ENCODE data around the gene AGXT.
"Not testable (repeated sequence)": the region's sequence is repeated elsewhere in the genome, so short reads cannot be mapped to it uniquely, and the experiment has no call there.

Gene AGXT

DNA sequence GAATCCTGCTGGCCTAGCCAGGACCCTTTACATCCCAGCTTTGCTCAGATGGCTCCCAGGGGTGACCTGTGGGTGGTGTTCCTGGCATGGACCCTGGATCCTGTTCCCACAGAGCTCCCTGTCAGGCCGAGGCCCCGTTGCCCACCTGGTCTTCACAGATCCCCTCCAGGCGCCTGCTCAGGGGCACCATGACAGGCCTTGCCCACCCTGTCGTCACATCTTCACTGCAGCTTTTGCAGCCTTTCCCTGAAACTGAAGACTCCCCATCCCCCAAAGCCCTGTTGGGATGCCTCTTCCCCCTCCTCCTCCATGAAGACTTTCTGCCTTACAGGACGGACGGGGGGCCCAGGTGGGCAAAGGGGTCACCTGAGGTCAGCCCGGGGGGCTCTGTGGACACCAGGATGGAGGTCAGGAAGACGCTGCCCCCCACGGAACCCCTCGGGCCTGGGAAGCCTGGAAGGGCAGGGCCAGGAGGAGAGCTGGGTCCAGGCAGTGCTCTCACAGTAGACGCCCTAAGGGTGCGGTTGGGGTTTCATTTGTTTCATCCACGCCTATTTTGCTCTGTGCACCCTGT is 35.6 kb upstream of the AGXT start:
- no peaks in the 10 kb centered on the region for H3K4me1 ChIP-seq (ENCODE audit: control insufficient read depth, insufficient read depth, low read length)
- no peaks in the 10 kb centered on the region for H3K36me3 ChIP-seq (ENCODE audit: control insufficient read depth, insufficient read depth, low read length)
- H3K9me3 ChIP-seq (ENCODE audit: control insufficient read depth, insufficient read depth, low read length), result no peaks in the 10 kb centered on the region
- no peak overlapping the region for H3K9ac ChIP-seq (ENCODE audit: low read depth, low read length)
- no peak overlapping the region for H3K4me3 ChIP-seq (ENCODE audit: low read depth, low read length)
- peaks cover 39% of the 10 kb centered on the region for H3K27me3 ChIP-seq (ENCODE audit: control insufficient read depth, insufficient read depth, low read length)

GRCh38 chr2:240833724-240834285 is 34.8 kb upstream of the AGXT start:
- Histone ChIP-seq H3K27me3 (ENCODE audit: control insufficient read depth, insufficient read depth, low read length) (peaks cover 39% of the 10 kb centered on the region), H3K9me3 (ENCODE audit: control insufficient read depth, insufficient read depth, low read length) (no peaks in the 10 kb centered on the region), H3K9ac (ENCODE audit: low read depth, low read length) (no peak overlapping the region), H3K4me1 (ENCODE audit: control insufficient read depth, insufficient read depth, low read length) (no peaks in the 10 kb centered on the region), H3K36me3 (ENCODE audit: control insufficient read depth, insufficient read depth, low read length) (no peaks in the 10 kb centered on the region), H3K4me3 (ENCODE audit: low read depth, low read length) (no peak overlapping the region)

DNA sequence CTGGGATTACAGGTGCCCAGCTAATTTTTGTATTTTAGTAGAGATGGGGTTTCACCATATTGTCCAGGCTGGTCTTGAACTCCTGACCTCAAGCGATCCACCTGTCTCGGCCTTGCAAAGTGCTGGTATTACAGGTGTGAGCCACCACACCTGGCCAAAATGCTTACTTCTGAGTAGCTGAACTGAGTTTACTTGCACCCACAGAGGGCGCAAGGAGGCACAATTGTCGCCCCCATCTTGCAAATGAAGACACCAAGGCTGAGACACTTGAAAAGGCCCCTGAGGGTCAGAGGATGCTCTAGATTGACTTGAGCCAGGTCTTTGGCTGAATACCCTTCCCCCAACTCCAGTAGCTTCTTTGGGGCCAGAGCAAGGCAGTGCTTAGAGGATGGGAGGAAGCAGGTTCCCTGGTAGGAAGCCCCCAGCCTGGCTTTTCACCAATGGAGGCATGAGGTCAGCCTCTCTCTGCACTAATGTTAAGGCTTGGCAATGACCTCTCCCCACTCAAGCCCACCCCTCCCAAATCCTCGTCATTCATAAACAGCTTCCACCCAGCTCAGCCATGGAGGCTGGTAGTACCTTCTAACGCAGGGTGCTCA is 34.1 kb upstream of the AGXT start:
- Histone ChIP-seq H3K9me3 (ENCODE audit: control insufficient read depth, insufficient read depth, low read length) (no peaks in the 10 kb centered on the region), H3K27me3 (ENCODE audit: control insufficient read depth, insufficient read depth, low read length) (peaks cover 32% of the 10 kb centered on the region), H3K4me3 (ENCODE audit: low read depth, low read length) (no peak overlapping the region), H3K9ac (ENCODE audit: low read depth, low read length) (no peak overlapping the region), H3K4me1 (ENCODE audit: control insufficient read depth, insufficient read depth, low read length) (no peaks in the 10 kb centered on the region), H3K36me3 (ENCODE audit: control insufficient read depth, insufficient read depth, low read length) (no peaks in the 10 kb centered on the region)

GRCh38 chr2:240835528-240835927 is 33.1 kb upstream of the AGXT start:
- Histone ChIP-seq H3K36me3 (ENCODE audit: control insufficient read depth, insufficient read depth, low read length) (no peaks in the 10 kb centered on the region), H3K4me1 (ENCODE audit: control insufficient read depth, insufficient read depth, low read length) (no peaks in the 10 kb centered on the region), H3K4me3 (ENCODE audit: low read depth, low read length) (no peak overlapping the region), H3K9ac (ENCODE audit: low read depth, low read length) (no peak overlapping the region), H3K27me3 (ENCODE audit: control insufficient read depth, insufficient read depth, low read length) (peaks cover 23% of the 10 kb centered on the region), H3K9me3 (ENCODE audit: control insufficient read depth, insufficient read depth, low read length) (no peaks in the 10 kb centered on the region)

- H3K9ac ChIP-seq (ENCODE audit: low read depth, low read length), result no peak overlapping the region
These were observed 31.7 kb upstream of the AGXT start for GRCh38 chr2:240836781-240837467.

DNA sequence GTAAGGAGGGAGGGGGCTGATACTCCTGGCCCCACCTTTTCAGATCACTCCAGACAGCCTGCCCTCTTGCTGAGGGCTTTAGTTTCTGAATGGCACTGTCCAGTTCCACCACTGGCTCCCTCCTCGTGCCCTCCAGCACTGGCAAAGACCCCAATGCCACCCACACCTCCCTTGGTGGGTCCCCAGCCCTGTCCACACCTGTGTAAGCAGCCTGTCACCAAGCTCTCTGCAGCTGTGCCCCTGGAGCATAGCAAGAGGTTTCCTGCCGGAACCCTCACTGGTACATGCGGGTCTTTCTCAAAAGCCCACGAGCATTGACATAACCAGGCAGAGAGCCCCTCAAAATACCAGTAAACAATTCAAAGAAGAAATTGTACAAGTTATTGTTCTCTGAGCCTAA is 31.0 kb upstream of the AGXT start:
- no peaks in the 10 kb centered on the region for H3K4me1 ChIP-seq (ENCODE audit: control insufficient read depth, insufficient read depth, low read length)
- H3K9ac ChIP-seq (ENCODE audit: low read depth, low read length), result no peak overlapping the region
- H3K27me3 ChIP-seq (ENCODE audit: control insufficient read depth, insufficient read depth, low read length), result peaks cover 8% of the 10 kb centered on the region
- no peak overlapping the region for H3K4me3 ChIP-seq (ENCODE audit: low read depth, low read length)
- H3K36me3 ChIP-seq (ENCODE audit: control insufficient read depth, insufficient read depth, low read length), result no peaks in the 10 kb centered on the region
- no peaks in the 10 kb centered on the region for H3K9me3 ChIP-seq (ENCODE audit: control insufficient read depth, insufficient read depth, low read length)

More at GRCh38 chr2:240836781-240837467, 31.7 kb upstream of the AGXT start:
- Histone ChIP-seq H3K4me1 (ENCODE audit: control insufficient read depth, insufficient read depth, low read length) (no peaks in the 10 kb centered on the region), H3K4me3 (ENCODE audit: low read depth, low read length) (no peak overlapping the region), H3K36me3 (ENCODE audit: control insufficient read depth, insufficient read depth, low read length) (no peaks in the 10 kb centered on the region), H3K9me3 (ENCODE audit: control insufficient read depth, insufficient read depth, low read length) (no peaks in the 10 kb centered on the region), H3K27me3 (ENCODE audit: control insufficient read depth, insufficient read depth, low read length) (peaks cover 9% of the 10 kb centered on the region)

DNA sequence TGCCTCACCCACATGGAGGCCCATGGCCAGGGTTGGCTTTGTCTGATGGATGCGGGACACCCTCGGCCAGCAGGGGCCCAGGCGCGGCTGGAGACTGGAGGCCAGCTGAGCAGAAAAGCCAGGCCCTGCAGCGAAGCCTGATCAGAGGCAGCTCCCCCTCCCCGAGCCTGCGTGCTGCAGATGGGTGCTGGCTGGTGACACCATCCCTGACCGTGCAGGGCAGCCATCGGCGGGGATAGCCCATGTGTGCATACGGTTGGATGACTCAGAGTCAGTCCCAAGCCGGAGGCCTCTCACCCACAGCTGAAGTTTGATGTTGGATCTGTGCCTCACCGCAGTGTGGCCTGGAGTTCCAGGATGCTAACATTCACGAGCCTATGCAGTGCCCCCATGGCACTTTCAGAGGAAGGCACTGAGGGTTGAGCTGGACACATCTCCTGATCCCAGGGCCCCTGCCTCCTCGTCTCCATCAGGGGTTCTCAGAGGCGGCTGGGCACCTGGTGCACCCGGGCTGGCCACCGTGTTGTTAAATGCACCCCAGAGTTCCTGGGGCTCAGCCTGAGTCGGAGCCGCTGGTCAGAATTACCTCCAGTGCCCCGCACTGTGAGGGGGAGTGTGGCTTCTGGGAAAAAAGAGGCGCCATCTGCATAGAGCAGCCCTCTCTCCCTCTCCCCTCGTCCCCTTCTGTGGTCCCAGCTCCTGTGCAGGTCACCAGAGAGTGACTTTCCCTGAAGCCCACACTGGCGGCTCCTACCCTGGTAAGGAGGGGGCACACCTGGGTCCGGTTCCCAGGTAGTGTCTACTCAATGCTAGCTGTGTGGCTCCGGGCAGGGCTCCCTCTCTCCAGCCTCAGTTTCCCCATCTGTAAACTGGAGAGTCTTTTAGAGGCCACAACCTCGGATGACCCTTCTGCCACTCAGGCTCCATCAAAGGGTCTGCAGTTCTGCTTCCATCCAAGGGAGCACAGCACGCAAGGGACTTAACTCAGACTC is 29.2 kb upstream of the AGXT start:
- no peak overlapping the region for H3K9ac ChIP-seq (ENCODE audit: low read depth, low read length)
- H3K27me3 ChIP-seq (ENCODE audit: control insufficient read depth, insufficient read depth, low read length), result no peaks in the 10 kb centered on the region
- no peaks in the 10 kb centered on the region for H3K4me1 ChIP-seq (ENCODE audit: control insufficient read depth, insufficient read depth, low read length)
- no peak overlapping the region for H3K4me3 ChIP-seq (ENCODE audit: low read depth, low read length)
- H3K9me3 ChIP-seq (ENCODE audit: control insufficient read depth, insufficient read depth, low read length), result no peaks in the 10 kb centered on the region
- no peaks in the 10 kb centered on the region for H3K36me3 ChIP-seq (ENCODE audit: control insufficient read depth, insufficient read depth, low read length)

DNA sequence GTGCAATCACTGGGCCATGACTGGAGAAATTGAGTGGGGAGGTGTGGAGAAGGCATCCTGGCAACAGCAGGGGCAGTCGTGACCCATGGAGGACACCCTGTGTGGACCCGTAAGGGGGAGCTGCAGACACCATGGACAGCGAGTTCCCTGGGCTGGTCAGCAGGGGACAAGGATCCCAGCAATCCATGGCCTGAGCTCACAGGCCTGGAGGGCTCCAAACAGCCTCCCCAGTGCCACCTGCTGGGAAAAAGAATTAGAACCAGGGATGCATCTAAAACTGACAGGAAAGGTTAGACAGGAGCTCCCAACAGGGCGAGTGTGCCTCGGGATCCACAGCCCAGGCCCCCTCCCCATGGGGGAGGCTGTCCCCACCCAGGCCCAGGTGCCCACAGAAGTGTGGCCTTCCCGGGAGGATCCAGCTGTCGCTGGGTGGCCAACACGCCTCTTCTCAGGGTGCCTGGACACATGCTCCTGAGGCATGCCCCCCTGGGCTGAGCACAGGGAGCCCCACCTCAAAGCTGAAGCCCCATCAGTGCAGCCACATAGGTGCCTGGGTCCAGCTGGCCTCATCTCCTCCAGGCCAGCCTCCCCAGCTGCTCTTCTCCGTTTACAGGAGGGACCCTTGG is 28.1 kb upstream of the AGXT start:
- Histone ChIP-seq H3K9ac (ENCODE audit: low read depth, low read length) (no peak overlapping the region), H3K9me3 (ENCODE audit: control insufficient read depth, insufficient read depth, low read length) (no peaks in the 10 kb centered on the region), H3K4me1 (ENCODE audit: control insufficient read depth, insufficient read depth, low read length) (no peaks in the 10 kb centered on the region), H3K36me3 (ENCODE audit: control insufficient read depth, insufficient read depth, low read length) (no peaks in the 10 kb centered on the region), H3K4me3 (ENCODE audit: low read depth, low read length) (no peak overlapping the region), H3K27me3 (ENCODE audit: control insufficient read depth, insufficient read depth, low read length) (no peaks in the 10 kb centered on the region)

DNA sequence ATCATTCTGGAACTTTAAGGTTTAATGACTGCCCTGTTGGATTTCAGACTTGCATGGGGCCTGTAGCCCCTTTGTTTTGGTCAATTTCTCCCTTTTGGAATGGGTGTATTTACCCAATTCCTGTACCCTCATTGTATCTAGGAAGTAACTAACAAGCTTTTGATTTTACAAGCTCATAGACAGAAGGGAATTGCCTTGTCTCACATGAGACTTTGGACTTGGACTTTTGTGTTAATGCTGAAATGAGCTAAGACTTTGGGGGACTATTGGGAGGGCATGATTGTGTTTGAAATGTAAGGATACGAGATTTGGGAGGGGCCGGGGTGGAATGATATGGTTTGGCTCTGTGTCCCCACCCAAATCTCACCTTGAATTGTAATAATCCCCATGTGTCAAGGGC is 22.3 kb upstream of the AGXT start:
- not testable (repeated sequence) for H3K4me1 ChIP-seq (ENCODE audit: control insufficient read depth, insufficient read depth, low read length); H3K9ac ChIP-seq (ENCODE audit: low read depth, low read length); H3K4me3 ChIP-seq (ENCODE audit: low read depth, low read length); H3K9me3 ChIP-seq (ENCODE audit: control insufficient read depth, insufficient read depth, low read length); H3K36me3 ChIP-seq (ENCODE audit: control insufficient read depth, insufficient read depth, low read length); H3K27me3 ChIP-seq (ENCODE audit: control insufficient read depth, insufficient read depth, low read length)

GRCh38 chr2:240846873-240847595 is 21.6 kb upstream of the AGXT start:
- Histone ChIP-seq H3K4me1 (ENCODE audit: control insufficient read depth, insufficient read depth, low read length) (no peaks in the 10 kb centered on the region), H3K9ac (ENCODE audit: low read depth, low read length) (no peak overlapping the region), H3K36me3 (ENCODE audit: control insufficient read depth, insufficient read depth, low read length) (no peaks in the 10 kb centered on the region), H3K9me3 (ENCODE audit: control insufficient read depth, insufficient read depth, low read length) (no peaks in the 10 kb centered on the region), H3K4me3 (ENCODE audit: low read depth, low read length) (no peak overlapping the region), H3K27me3 (ENCODE audit: control insufficient read depth, insufficient read depth, low read length) (no peaks in the 10 kb centered on the region)

All from iPS-15b (cell line).